ENCODE results near the gene NPEPL1.
"Not testable (repeated sequence)": the region's sequence is repeated elsewhere in the genome, so short reads cannot be mapped to it uniquely, and the experiment has no call there.

The NPEPL1 gene

DNA sequence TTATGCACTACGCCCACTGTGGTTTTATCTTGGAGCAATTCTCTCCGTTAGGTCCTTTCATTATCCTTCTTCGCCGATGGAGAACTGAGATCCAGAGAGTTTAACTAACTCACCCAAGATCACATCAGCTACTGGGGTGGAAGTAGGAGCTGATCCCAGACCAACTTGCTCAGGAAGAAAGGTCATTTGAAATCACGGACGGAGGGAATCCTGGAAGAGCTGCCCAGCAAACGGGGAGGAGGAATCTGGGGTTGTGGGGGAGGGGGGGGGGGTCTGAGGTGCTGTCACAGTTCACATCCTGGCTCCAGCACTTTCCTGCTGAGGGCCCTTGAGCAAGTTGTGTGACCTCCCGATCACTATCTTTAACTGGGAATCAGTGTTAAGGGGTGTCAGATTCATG lies 62.0 kb downstream of the NPEPL1 start:
- peaks cover 10% of the 10 kb centered on the region for H3K27me3 Mint-ChIP-seq
- no peaks in the 10 kb centered on the region for H3K9me3 Mint-ChIP-seq (ENCODE audit: low read depth)
- H3K4me1 Mint-ChIP-seq (ENCODE audit: low read depth) = no peaks in the 10 kb centered on the region
- H3K27ac Mint-ChIP-seq = no peak overlapping the region
- no peaks in the 10 kb centered on the region for H3K36me3 Mint-ChIP-seq
- no peak overlapping the region for H3K4me3 Mint-ChIP-seq

DNA sequence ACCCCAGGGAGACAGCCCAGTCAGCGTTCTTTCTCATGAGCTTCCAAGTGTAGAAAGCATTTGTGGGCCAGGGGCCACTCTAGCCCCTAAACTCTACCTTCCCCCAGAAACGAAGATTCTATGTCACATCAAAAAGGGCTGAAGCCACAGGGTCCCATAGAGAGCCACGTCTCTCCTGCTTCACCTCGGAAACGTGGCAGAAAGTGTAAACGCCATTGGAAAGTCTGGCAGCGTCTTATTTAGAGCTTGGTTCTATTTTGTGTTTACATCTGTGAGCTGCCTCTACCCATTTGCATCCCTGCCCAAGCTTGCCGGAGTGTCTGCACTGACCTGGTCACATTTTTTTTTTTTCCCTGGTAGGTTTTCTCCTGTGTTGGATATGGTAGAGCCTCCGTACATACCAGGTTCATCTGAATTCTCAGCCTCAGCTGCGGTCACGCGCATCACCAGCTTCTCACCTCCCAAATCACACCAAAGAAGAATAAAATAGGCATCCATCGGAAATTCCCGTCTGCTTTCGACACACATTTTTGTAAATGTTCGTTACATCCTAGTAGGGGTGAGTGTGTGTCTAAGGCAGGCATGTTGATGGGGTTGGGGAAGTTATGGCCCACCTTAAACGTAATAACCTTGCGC lies 62.6 kb downstream of the NPEPL1 start:
- Mint-ChIP-seq H3K36me3 (no peaks in the 10 kb centered on the region), H3K27me3 (peaks cover 10% of the 10 kb centered on the region), H3K9me3 (ENCODE audit: low read depth) (no peaks in the 10 kb centered on the region), H3K27ac (no peak overlapping the region), H3K4me3 (no peak overlapping the region), H3K4me1 (ENCODE audit: low read depth) (no peaks in the 10 kb centered on the region)

DNA sequence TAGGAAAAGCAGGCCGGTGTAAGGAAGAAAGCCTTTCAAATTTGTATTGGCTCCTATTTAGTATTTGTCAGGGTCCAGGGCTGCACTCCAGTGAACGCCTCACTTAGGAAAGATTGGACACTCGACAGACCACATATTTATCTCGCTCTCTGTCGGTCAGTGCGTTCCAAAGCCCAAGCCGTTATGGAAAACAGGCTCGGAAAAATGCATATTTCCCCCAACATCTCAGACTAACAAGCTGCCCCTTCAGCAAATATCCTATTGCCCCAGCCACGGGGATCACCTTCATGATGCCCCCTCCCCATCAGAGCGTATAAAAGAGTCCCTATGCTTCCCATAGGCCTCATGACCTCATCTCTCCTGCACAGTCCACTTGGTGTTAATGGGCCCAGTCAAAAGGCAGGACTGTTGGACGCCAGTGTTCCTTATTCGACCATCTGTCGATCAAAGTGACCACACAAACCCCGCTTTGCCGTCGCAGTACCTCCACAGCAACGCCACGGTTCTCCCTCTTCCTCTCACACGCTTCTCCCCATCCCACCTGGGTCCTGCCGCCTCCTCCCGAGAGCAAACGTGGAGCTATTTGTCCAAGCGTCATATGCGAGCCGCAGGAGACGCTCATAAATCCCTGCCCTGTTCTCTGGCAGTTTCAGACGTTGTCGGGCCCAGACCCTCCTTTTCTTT lies 63.3 kb downstream of the NPEPL1 start:
- H3K4me1 Mint-ChIP-seq (ENCODE audit: low read depth) = no peaks in the 10 kb centered on the region
- H3K27ac Mint-ChIP-seq = no peak overlapping the region
- no peaks in the 10 kb centered on the region for H3K9me3 Mint-ChIP-seq (ENCODE audit: low read depth)
- H3K36me3 Mint-ChIP-seq = no peaks in the 10 kb centered on the region
- no peak overlapping the region for H3K4me3 Mint-ChIP-seq
- H3K27me3 Mint-ChIP-seq = peaks cover 10% of the 10 kb centered on the region

DNA sequence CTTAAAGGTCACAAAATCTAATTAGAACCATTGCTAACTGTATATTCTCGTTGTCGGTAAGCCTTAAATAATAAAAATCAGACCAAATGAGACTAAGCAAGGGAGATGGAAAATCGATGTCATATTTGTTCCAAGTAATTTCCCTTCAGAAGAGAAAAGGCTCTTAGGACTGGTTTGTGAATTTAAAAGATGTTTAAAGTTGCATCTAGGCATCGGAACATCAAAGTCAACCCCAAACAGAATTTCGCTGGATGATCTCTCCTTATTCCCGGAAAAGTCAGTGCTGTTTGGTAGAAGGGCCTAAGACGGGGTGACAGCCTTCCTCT lies 63.8 kb downstream of the NPEPL1 start:
- Mint-ChIP-seq H3K4me1 (ENCODE audit: low read depth) (no peaks in the 10 kb centered on the region), H3K9me3 (ENCODE audit: low read depth) (no peaks in the 10 kb centered on the region), H3K27ac (no peak overlapping the region), H3K27me3 (peaks cover 10% of the 10 kb centered on the region), H3K36me3 (no peaks in the 10 kb centered on the region), H3K4me3 (no peak overlapping the region)

DNA sequence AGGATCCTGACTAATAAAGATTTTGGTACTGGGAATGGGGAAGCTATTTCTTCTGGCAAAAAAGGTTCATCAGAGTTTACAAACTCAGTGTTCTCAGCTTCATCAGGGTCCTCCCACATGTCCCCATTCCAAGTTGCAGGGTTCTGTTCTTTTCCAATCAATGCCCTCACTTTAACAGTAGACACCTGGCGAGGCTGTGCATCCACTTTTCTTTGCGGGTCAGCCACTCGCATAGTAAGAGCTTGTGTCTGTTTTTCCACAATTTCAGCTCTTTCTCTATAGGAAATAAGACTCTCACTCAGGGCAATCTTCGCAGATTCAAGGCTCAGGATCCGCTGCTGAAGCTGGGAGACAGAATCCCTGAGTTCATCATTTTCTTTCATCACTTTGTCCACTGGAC lies 65.0 kb downstream of the NPEPL1 start:
- H3K4me1 Mint-ChIP-seq (ENCODE audit: low read depth) = not testable (repeated sequence)

DNA sequence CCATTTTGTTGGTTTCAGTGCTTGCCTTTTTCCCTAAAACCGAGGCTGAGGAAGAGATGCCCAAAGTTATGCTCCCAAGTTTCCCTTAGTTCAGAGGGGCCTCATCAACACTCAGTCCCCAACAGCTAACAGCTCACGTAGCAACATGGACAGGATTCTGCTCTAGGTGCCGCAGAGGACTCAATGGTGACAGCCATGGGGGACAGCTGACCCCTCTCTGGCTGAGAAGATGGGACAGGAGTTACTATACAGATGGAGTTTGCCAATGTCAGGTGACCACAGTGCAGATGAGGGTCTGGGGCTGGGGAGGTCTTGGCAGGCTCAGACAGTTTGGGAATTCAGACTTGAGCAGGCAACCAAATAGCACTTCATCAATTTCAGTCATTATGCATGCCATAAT lies 67.3 kb downstream of the NPEPL1 start:
- no peak overlapping the region for H3K27ac Mint-ChIP-seq
- H3K4me1 Mint-ChIP-seq (ENCODE audit: low read depth) = no peaks in the 10 kb centered on the region
- H3K4me3 Mint-ChIP-seq = no peak overlapping the region
- H3K27me3 Mint-ChIP-seq = peaks cover 5% of the 10 kb centered on the region
- no peaks in the 10 kb centered on the region for H3K36me3 Mint-ChIP-seq
- H3K9me3 Mint-ChIP-seq (ENCODE audit: low read depth) = no peaks in the 10 kb centered on the region

More for the DNA sequence above, 65.0 kb downstream of the NPEPL1 start:
- not testable (repeated sequence) for H3K9me3 Mint-ChIP-seq (ENCODE audit: low read depth); H3K27ac Mint-ChIP-seq; H3K36me3 Mint-ChIP-seq; H3K4me3 Mint-ChIP-seq; H3K27me3 Mint-ChIP-seq

DNA sequence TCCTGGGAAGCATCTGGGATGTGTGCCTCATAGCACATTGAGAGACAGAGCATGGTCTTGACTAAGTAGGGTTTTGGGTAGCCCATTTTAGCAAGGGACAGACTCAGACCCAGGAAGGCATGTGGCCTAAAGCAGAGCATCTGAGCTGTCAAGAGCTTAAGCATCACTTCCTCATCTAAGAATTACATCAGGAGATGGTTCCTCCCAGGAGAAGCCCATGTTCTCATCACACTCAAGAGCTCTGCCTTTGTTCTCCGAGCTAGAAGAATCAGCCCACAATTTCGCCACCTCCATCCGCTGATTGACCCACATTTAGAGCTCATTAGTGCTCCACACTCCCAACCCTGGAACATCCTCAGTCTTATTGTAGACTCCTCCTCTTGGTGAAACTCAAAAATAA lies 68.3 kb downstream of the NPEPL1 start:
- Mint-ChIP-seq H3K4me3 (no peak overlapping the region), H3K4me1 (ENCODE audit: low read depth) (no peaks in the 10 kb centered on the region), H3K36me3 (no peaks in the 10 kb centered on the region), H3K27me3 (peaks cover 5% of the 10 kb centered on the region), H3K27ac (no peak overlapping the region), H3K9me3 (ENCODE audit: low read depth) (no peaks in the 10 kb centered on the region)

DNA sequence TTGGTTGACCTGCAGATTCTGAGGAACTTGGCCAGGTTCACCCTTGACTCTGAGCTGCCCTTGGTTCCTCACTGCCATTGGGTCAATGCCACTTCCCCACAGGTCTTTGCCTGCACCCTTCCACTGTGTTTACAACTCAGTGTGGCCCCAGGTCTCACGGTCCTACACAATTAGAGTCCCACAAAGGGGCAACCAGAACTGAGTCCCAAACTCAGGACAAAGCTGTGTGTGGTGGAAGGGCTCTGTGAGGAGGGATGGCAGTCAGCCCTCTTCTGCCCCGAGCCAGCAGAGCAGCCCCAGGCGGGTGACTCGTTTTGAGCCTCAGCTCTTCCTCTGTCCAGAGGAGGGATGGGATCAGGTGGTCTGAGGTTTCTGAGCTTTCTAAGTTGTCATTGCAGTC lies 69.5 kb downstream of the NPEPL1 start:
- H3K27ac Mint-ChIP-seq = no peak overlapping the region
- peaks cover 2% of the 10 kb centered on the region for H3K27me3 Mint-ChIP-seq
- no peaks in the 10 kb centered on the region for H3K36me3 Mint-ChIP-seq
- no peak overlapping the region for H3K4me3 Mint-ChIP-seq
- no peaks in the 10 kb centered on the region for H3K4me1 Mint-ChIP-seq (ENCODE audit: low read depth)
- H3K9me3 Mint-ChIP-seq (ENCODE audit: low read depth) = no peaks in the 10 kb centered on the region

DNA sequence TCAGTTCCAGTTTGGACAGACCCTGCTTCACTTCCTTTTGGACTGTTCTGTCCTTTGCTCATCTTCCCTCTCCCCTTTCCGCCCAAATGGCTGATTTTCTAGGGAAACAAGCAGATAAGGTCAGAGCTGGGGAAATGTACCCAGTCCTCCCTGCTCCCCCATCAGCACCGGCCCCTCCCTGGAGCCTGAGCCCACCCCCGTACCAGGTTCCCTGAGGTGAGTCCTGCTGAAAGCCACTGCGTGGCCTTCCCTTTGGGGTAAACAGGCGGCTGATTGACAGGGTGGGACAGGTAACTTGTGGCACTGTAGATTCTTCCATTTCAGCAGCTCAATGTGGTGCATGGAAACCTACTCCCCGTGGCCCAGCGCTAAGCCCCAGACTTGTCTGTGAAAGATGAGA lies 70.5 kb downstream of the NPEPL1 start:
- no peaks in the 10 kb centered on the region for H3K4me1 Mint-ChIP-seq (ENCODE audit: low read depth)
- peaks cover 2% of the 10 kb centered on the region for H3K27me3 Mint-ChIP-seq
- H3K36me3 Mint-ChIP-seq = no peaks in the 10 kb centered on the region
- H3K4me3 Mint-ChIP-seq = no peak overlapping the region
- H3K27ac Mint-ChIP-seq = no peak overlapping the region
- H3K9me3 Mint-ChIP-seq (ENCODE audit: low read depth) = no peaks in the 10 kb centered on the region

All from activated naive CD8-positive, alpha-beta T cell (primary cell).